ES-I3 (cell line): ENCODE results near the gene CAMTA1.

ENCODE experiments used
- H3K36me3 ChIP-seq: 2 replicates; pipeline ENCODE4 v1.6.1; 2013; ENCODE audit warnings: mild to moderate bottlenecking, low read length, control low read depth, moderate library complexity; ENCODE audit not compliant: insufficient read depth
- H3K4me1 ChIP-seq: 2 replicates; pipeline ENCODE4 v1.6.1; 2013; ENCODE audit warnings: mild to moderate bottlenecking, control low read depth, low read length; ENCODE audit not compliant: insufficient read depth
- H3K9ac ChIP-seq: 2 replicates; pipeline ENCODE4 v1.6.1; 2013; ENCODE audit warnings: low read depth, mild to moderate bottlenecking, low read length, moderate library complexity
- H3K9me3 ChIP-seq: 2 replicates; pipeline ENCODE4 v1.6.1; 2013; ENCODE audit warnings: mild to moderate bottlenecking, low read length, moderate library complexity; ENCODE audit not compliant: control insufficient read depth, insufficient read depth

CAMTA1 gene

GRCh38 chr1:7733276-7733675, 948.0 kb downstream of the CAMTA1 start:
- H3K4me1 ChIP-seq = no peaks in the 10 kb centered on the region
- H3K9ac ChIP-seq = no peak overlapping the region
- H3K9me3 ChIP-seq = no peaks in the 10 kb centered on the region
- H3K36me3 ChIP-seq = peaks cover 4% of the 10 kb centered on the region

DNA sequence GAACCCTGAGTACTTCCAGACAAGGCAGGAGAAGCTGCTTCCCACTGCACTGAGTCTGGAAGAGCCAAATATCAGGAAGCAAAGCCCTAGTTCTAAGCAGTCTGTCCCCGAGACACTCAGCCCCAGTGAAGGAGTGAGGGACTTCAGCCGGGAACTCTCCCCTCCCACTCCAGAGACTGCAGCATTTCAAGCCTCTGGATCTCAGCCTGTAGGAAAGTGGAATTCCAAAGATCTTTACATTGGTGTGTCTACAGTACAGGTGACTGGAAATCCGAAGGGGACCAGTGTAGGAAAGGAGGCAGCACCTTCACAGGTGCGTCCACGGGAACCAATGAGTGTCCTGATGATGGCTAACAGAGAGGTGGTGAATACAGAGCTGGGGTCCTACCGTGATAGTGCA, 952.8 kb downstream of the CAMTA1 start:
- Histone ChIP-seq H3K36me3 (peaks cover 6% of the 10 kb centered on the region), H3K4me1 (no peaks in the 10 kb centered on the region), H3K9me3 (peaks cover 12% of the 10 kb centered on the region; the same call in 1 of the 2 replicates), H3K9ac (no peak overlapping the region)

DNA sequence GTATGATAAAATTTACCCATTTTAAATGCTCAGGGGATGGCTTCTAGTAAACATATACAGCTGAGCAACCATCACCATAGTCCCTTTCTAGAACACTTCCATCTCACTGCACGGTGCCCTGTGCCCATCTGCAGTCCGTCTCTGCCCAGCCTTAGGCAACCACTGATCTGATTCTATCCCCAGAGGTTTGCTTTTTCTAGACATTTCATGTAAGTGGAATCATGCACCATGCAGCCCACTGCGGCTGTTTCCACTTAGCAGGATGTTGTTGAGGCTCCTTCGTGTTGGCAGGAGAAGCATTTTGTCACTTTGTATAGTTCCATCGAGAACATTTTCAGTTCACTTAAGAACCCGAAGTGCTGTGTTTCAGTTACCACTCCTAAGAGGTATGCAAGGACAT, 958.1 kb downstream of the CAMTA1 start:
- Histone ChIP-seq H3K9me3 (peaks cover 11% of the 10 kb centered on the region; the same call in 1 of the 2 replicates), H3K36me3 (peaks cover 1% of the 10 kb centered on the region), H3K4me1 (no peaks in the 10 kb centered on the region), H3K9ac (no peak overlapping the region)

- Histone ChIP-seq H3K36me3 (no peaks in the 10 kb centered on the region), H3K9me3 (peaks cover 7% of the 10 kb centered on the region; the same call in 1 of the 2 replicates), H3K9ac (no peak overlapping the region), H3K4me1 (no peaks in the 10 kb centered on the region)
These were observed 959.6 kb downstream of the CAMTA1 start for GRCh38 chr1:7744882-7745281.

DNA sequence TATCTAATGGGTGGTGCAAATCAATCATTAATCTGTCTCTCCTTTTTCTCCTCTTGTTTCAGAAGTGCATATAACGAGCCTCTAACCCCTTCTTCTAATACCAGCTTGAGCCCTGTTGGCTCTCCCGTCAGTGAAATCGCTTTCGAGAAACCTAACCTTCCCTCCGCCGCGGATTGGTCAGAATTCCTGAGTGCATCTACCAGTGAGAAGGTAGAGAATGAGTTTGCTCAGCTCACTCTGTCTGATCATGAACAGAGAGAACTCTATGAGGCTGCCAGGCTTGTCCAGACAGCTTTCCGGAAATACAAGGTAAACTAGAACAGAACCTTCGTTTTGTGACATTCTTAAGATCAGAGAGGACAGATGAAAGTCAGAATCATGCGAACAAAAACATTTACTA, 960.5 kb downstream of the CAMTA1 start:
- H3K36me3 ChIP-seq = no peaks in the 10 kb centered on the region
- no peak overlapping the region for H3K9ac ChIP-seq
- no peaks in the 10 kb centered on the region for H3K4me1 ChIP-seq
- H3K9me3 ChIP-seq = 0 out of 2 replicates have a peak, but pooled peaks cover under 1% of the 10 kb centered on the region

DNA sequence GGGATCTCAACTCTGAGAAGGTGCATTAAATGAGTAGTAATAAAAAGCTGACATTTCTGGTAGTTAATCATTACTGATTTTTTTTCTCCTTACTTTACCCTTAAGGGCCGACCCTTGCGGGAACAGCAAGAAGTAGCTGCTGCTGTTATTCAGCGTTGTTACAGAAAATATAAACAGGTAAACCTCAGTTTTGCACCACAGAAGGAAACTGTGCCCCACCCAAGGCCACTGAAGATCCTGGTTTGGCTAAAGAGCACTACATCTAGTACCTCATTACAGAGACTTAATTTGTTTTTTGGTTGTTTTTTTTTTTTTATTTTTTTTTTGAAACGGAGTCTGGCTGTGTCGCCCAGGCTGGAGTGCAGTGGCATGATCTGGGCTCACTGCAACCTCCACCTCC, 962.4 kb downstream of the CAMTA1 start:
- no peaks in the 10 kb centered on the region for H3K9me3 ChIP-seq
- H3K36me3 ChIP-seq = no peaks in the 10 kb centered on the region
- no peak overlapping the region for H3K9ac ChIP-seq
- 0 out of 2 replicates have a peak, but pooled peaks cover 3% of the 10 kb centered on the region for H3K4me1 ChIP-seq

- no peak overlapping the region for H3K9ac ChIP-seq
- H3K9me3 ChIP-seq = no peaks in the 10 kb centered on the region
- H3K36me3 ChIP-seq = no peaks in the 10 kb centered on the region
- 0 out of 2 replicates have a peak, but pooled peaks cover 3% of the 10 kb centered on the region for H3K4me1 ChIP-seq
These were observed 963.9 kb downstream of the CAMTA1 start for GRCh38 chr1:7749126-7749525.

GRCh38 chr1:7751174-7751573, 965.9 kb downstream of the CAMTA1 start:
- no peak overlapping the region for H3K9ac ChIP-seq
- 0 out of 2 replicates have a peak, but pooled peaks cover 3% of the 10 kb centered on the region for H3K4me1 ChIP-seq
- H3K9me3 ChIP-seq = no peaks in the 10 kb centered on the region
- H3K36me3 ChIP-seq = no peaks in the 10 kb centered on the region

DNA sequence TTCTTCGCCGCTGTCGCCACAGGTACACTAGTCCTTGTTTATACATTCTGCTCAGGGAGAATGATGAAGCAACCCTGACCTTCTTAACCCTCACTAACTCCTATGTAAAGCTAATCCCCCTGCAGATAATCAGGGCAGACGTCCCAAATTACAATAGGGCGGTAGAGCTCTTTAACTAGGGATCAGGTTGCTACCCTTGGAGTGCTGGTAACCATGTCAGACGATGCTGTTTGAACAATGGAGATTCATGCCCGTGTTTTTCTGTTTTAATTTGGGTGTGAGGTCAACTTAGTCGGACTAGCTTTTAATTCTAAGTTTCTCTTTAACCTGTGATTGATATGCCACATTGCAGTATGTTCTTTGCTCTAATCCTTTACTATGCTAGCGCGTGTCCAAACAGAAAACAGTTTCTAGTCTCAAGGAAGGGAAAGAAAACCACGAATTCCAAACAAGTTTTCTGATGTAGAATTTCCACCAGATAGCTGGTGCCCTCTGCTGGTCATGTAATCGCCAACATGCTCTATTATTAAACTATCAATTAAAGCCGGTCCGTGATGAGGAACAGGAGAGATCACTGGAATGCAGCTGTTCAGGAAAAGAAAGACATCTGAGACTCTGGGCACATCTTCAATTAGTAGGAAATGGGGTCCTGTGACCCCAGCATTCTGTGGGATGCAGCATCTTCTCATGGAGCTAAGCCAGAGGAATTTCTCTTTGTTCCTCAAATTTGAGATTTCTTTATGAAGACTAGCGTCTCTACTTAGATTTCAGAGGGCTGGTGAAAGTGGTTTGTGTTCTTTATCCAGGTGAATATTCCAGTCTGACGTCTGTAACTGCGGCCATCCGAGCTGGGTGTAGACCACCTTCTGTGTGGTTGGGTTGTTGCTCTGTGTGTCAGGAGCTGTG, 967.5 kb downstream of the CAMTA1 start:
- Histone ChIP-seq H3K36me3 (no peaks in the 10 kb centered on the region), H3K9me3 (no peaks in the 10 kb centered on the region), H3K4me1 (0 out of 2 replicates have a peak, but pooled peaks cover 3% of the 10 kb centered on the region), H3K9ac (peak overlapping the region; percentile 21; the same call in 1 of the 2 replicates)

DNA sequence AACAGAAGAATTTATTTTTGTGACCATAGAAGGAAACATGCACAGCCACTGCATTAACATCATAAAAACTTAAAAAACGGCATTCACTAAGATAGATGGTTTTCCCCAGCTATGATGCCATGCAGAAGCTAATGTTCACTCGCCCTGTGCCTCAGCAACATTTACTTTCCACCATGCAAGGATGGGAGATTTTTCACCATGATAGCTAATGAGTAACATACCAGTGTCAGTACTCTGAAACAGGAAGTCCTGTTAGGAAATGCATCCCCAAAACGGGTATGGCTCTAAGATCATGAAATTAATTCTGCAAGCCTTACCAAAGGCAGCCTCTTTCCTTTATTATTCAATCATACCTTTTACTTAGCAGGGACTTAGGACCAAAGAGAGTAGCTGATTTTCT, 968.4 kb downstream of the CAMTA1 start:
- H3K9ac ChIP-seq = no peak overlapping the region
- 0 out of 2 replicates have a peak, but pooled peaks cover 3% of the 10 kb centered on the region for H3K4me1 ChIP-seq
- no peaks in the 10 kb centered on the region for H3K9me3 ChIP-seq
- H3K36me3 ChIP-seq = no peaks in the 10 kb centered on the region

DNA sequence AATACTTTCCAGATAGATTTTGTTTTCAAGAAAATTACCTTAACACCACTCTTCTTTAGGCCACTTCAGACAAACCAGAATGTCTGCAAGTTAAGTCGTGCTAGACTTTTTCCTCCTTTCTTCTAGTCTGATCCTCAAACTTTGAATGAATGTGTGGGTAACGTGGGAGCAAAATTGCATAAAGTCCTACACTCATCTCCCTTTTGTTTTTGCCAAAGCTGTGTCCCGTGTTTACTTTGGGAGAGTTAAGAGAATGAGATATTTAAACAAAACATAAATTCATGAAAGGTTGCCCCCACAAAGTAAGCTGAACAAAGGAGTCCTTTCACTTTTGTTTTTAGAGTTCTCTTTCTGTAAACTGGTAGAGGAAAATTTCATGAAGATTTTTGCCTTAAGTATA, 969.0 kb downstream of the CAMTA1 start:
- no peaks in the 10 kb centered on the region for H3K36me3 ChIP-seq
- no peaks in the 10 kb centered on the region for H3K9me3 ChIP-seq
- 0 out of 2 replicates have a peak, but pooled peaks cover 3% of the 10 kb centered on the region for H3K4me1 ChIP-seq
- H3K9ac ChIP-seq = no peak overlapping the region

DNA sequence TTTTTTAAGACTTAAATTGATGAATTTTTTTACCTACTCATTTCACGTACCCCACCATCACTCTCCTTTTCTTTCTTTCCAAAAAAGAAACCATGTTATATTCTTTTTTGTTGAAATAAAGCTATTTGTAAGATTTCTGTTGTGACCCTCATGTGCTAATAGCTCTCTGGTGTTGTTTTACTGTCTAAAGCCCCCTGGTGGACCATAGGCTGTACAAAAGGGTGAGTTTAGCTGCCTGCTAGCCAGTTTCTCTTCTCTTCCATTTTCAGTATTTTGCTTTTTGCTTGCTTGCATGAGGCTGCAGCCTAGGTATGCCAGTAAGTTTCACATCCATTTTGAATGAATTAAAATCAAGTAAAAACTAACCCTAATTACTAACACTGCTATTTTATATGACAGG, 970.2 kb downstream of the CAMTA1 start:
- Histone ChIP-seq H3K4me1 (0 out of 2 replicates have a peak, but pooled peaks cover 3% of the 10 kb centered on the region), H3K9me3 (no peaks in the 10 kb centered on the region), H3K36me3 (no peaks in the 10 kb centered on the region), H3K9ac (no peak overlapping the region)

DNA sequence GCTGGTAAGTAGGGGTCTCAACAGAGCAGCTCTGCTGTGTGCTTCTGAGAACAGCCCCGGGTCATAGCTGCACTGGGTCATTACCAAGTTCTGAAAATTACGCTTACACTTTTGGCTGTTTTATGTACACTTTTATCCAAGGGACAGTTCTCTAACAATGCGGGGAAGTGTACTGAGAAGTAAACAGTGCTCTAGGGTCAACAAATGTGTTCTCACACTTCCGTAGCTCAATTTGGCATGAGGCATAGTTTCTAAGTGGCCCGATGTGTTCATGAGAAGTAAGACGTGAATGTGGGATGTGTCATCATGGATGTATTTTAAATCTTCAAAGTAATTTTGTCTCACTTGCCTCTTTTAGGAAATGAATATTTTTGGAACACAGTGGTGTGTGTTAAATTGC, 975.0 kb downstream of the CAMTA1 start:
- no peak overlapping the region for H3K9ac ChIP-seq
- H3K4me1 ChIP-seq = no peaks in the 10 kb centered on the region
- no peaks in the 10 kb centered on the region for H3K9me3 ChIP-seq
- no peaks in the 10 kb centered on the region for H3K36me3 ChIP-seq

DNA sequence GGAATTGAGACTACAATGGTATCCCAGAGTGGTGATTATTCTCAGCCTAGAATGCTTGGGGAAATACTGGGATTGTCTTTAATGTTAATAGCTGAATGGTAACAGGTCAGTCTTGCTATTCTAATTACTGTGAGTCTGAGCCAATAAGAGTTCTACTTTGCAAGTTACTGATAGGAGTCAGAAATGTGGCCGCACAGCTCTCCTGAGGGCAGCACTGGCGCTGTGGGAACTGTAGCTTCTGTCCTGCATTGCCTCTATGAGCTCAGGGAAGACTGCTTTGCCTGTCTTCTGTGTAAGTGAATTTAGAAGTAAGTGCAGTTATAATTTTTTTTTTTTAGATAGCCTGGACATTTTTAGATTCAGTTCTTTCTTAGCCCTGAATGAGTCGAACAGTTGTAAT, 975.8 kb downstream of the CAMTA1 start:
- no peaks in the 10 kb centered on the region for H3K9me3 ChIP-seq
- H3K9ac ChIP-seq = no peak overlapping the region
- no peaks in the 10 kb centered on the region for H3K36me3 ChIP-seq
- H3K4me1 ChIP-seq = no peaks in the 10 kb centered on the region

DNA sequence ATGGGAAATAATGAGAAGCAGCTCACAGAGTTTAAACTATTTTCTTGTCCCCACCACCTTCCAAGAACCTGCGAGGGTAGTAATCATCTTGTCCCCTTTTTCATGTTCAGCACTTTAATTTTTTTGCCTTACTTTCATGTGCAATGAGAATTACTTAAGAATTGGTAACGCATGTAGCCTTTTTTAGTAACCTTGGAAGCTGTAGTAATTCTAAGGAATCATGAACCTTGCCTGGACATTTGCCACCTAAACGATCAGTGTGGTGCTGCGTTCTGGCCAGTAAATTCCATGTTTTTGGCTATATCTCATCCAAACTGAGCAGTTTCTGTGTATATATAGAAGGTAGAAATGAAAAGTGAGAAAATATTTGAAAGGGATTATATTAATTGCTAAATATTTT, 981.9 kb downstream of the CAMTA1 start:
- H3K4me1 ChIP-seq = no peaks in the 10 kb centered on the region
- no peaks in the 10 kb centered on the region for H3K36me3 ChIP-seq
- H3K9me3 ChIP-seq = no peaks in the 10 kb centered on the region
- H3K9ac ChIP-seq = no peak overlapping the region
